CD4-positive, alpha-beta T cell treated with Interleukin-21 for 1 hour (primary cell): ENCODE results near the gene ASMT.
A peak's percentile ranks its signal among the peaks of the same experiment; 100 is the strongest.
"Not testable (repeated sequence)": the region's sequence is repeated elsewhere in the genome, so short reads cannot be mapped to it uniquely, and the experiment has no call there.

Experiments
- DNase-seq: peaks from one replicate; pipeline ENCODE4 v3.0.0-alpha.2; 2020

ASMT gene

GRCh38 chrX:1614927-1615326 is at the start of gene ASMT:
TSS of gene ASMT (plus strand) at chrX:1615059. CDS start at chrX:1615200, 141 bp downstream.
- no peak for DNase-seq

- DNase-seq, result not testable (repeated sequence)
These were observed 40.7 kb upstream of the ASMT start for GRCh38 chrX:1574181-1574580.

- DNase-seq, result peak; percentile 49
These were observed 38.5 kb upstream of the ASMT start for GRCh38 chrX:1576201-1576992.

GRCh38 chrX:1577845-1578244 is 37.0 kb upstream of the ASMT start:
- DNase-seq, result no peak

- no peak for DNase-seq
These were observed 36.2 kb upstream of the ASMT start for GRCh38 chrX:1578511-1579173.

- DNase-seq, result peak; percentile 80
These were observed 33.7 kb upstream of the ASMT start for GRCh38 chrX:1581132-1581531.

GRCh38 chrX:1582686-1583437 is 32.0 kb upstream of the ASMT start:
- DNase-seq, result peak; percentile 68

GRCh38 chrX:1584237-1585011 is 30.4 kb upstream of the ASMT start:
- no peak for DNase-seq

- DNase-seq, result no peak
These were observed 27.7 kb upstream of the ASMT start for GRCh38 chrX:1587161-1587560.

- DNase-seq, result no peak
These were observed 25.3 kb upstream of the ASMT start for GRCh38 chrX:1589356-1590130.

GRCh38 chrX:1591102-1591862 is 23.6 kb upstream of the ASMT start, which contains the start of gene AKAP17A:
TSS of gene AKAP17A (plus strand) at chrX:1591604. CDS start at chrX:1593463, 1,859 bp downstream.
- peak; percentile 98 for DNase-seq

- DNase-seq, result no peak
These were observed 22.9 kb upstream of the ASMT start for GRCh38 chrX:1591863-1592469.

- no peak for DNase-seq
These were observed 22.3 kb upstream of the ASMT start for GRCh38 chrX:1592470-1593142.

- DNase-seq, result no peak
These were observed 21.3 kb upstream of the ASMT start for GRCh38 chrX:1593286-1594271.

- DNase-seq, result no peak
These were observed 19.2 kb upstream of the ASMT start for GRCh38 chrX:1595711-1596060.

GRCh38 chrX:1596676-1597344 is 18.0 kb upstream of the ASMT start:
- DNase-seq, result no peak

- DNase-seq, result no peak
These were observed 17.4 kb upstream of the ASMT start for GRCh38 chrX:1597345-1598020.
